Mucosa of descending colon (tissue), 3 donors: ENCODE results near the gene GPA33. TPM values are rescaled to one million over a fixed set of nuclear protein-coding genes. Genes with fewer than 3 reads are reported as not detected.

Experiments used
- ATAC-seq: fragments of 200-7000 bp; cut with Tn5 transposase; one replicate; pipeline ENCODE4 v1.9.1; 2020; ENCODE audit warnings: mild to moderate bottlenecking, moderate library complexity
- DNase-seq, 3 donors: peaks; one replicate each; pipeline ENCODE4 v3.0.0-alpha.2; 2020
- H3K36me3 ChIP-seq: fragments of 200-600 bp; one replicate; pipeline ENCODE4 v1.8.0; 2021; ENCODE audit warnings: low read depth, mild to moderate bottlenecking
- H3K4me1 ChIP-seq: fragments of 200-600 bp; one replicate; pipeline ENCODE4 v1.8.0; 2021; ENCODE audit warnings: low read depth, mild to moderate bottlenecking
- H3K4me3 ChIP-seq: fragments of 200-600 bp; one replicate; pipeline ENCODE4 v1.8.0; 2021; ENCODE audit warnings: mild to moderate bottlenecking
- H3K9me3 ChIP-seq: fragments of 200-600 bp; one replicate; pipeline ENCODE4 v1.8.0; 2021; ENCODE audit warnings: mild to moderate bottlenecking
- intact Hi-C, 2 donors: fragments of 100-400 bp; cut with DNase I in 1 of 2; cut with micrococcal nuclease in 1 of 2; formaldehyde crosslinking; loops; one replicate each; pipeline versions ENCODE4 v1.11.0 to v1.11.1; 2022; cut with DNase I, micrococcal nuclease
- total RNA-seq, 3 donors: library from RNA; stranded (reverse); fragmentation: NEBNext Ultra II Directional in 2 of 3; extraction: Animal tissue kit (Norgen Biotek cat#: 25700) in 2 of 3; gene quantifications; one replicate each; pipeline versions ENCODE4 v1.2.1 to v1.2.4, GENCODE V29; 2021 to 2023
- TF ChIP-seq, protein P1 (sequence below): fragments of 200-600 bp; IDR thresholded peaks from one replicate; pipeline ENCODE4 v1.8.0; 2022; ENCODE audit warnings: antibody characterized with exemption, mild to moderate bottlenecking
- donor health status: DM: no; HTN: no; CAD: no; lungs with moderate emphysema.
- donor health status: DM: no; HTN: no; CAD: no.
- donor health status: DM: no; HTN: yes; CAD: no.

GPA33 gene
- total RNA-seq, 3 donors from 2014 or later, result 221 to 764 (median 482) TPM

DNA sequence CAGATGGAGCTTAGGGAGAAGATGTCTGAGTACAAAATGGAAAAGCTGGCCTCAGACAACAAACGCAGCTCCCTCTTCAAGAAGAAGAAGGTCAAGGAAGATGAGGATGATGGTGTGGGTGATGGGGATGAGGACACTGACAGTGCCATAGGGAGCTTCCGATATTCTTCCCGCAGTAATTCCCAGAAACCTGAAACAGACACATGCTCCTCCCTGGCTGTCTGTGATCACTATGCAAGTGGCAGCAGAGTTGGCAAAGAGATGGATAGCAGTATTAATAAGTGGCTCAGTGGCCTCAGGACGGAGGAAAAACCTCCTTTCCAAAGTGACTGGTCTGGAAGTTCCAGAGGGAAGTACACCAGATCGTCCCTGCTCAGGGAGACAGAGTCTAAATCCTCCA lies 37.5 kb upstream of the GPA33 start:
- DNase-seq, result no peak
- H3K4me3 ChIP-seq, result no peak overlapping the region
- TF ChIP-seq, protein P1, sequence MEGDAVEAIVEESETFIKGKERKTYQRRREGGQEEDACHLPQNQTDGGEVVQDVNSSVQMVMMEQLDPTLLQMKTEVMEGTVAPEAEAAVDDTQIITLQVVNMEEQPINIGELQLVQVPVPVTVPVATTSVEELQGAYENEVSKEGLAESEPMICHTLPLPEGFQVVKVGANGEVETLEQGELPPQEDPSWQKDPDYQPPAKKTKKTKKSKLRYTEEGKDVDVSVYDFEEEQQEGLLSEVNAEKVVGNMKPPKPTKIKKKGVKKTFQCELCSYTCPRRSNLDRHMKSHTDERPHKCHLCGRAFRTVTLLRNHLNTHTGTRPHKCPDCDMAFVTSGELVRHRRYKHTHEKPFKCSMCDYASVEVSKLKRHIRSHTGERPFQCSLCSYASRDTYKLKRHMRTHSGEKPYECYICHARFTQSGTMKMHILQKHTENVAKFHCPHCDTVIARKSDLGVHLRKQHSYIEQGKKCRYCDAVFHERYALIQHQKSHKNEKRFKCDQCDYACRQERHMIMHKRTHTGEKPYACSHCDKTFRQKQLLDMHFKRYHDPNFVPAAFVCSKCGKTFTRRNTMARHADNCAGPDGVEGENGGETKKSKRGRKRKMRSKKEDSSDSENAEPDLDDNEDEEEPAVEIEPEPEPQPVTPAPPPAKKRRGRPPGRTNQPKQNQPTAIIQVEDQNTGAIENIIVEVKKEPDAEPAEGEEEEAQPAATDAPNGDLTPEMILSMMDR, result no peak
- H3K9me3 ChIP-seq, result no peaks in the 10 kb centered on the region
- no peaks in the 10 kb centered on the region for H3K4me1 ChIP-seq
- ATAC-seq, result no peak
- intact Hi-C loops, result no loop called here
- H3K36me3 ChIP-seq, result no peaks in the 10 kb centered on the region

DNA sequence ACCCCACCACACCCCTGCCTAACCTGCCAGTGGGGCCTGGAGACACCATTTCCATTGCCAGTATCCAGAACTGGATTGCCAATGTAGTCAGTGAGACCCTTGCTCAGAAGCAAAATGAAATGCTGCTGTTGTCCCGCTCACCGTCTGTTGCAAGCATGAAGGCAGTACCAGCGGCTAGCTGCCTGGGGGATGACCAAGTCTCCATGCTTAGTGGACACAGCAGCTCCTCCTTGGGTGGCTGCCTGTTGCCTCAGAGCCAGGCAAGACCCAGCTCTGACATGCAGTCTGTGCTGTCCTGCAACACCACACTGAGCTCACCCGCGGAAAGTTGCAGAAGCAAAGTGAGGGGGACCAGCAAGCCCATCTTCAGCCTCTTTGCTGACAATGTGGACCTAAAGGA lies 37.1 kb upstream of the GPA33 start:
- Histone ChIP-seq H3K4me3 (no peak overlapping the region), H3K4me1 (peaks cover 3% of the 10 kb centered on the region), H3K9me3 (no peaks in the 10 kb centered on the region), H3K36me3 (no peaks in the 10 kb centered on the region)
- intact Hi-C loops, result no loop called here
- no peak for ATAC-seq
- no peak for DNase-seq
- TF ChIP-seq, protein P1, result no peak

DNA sequence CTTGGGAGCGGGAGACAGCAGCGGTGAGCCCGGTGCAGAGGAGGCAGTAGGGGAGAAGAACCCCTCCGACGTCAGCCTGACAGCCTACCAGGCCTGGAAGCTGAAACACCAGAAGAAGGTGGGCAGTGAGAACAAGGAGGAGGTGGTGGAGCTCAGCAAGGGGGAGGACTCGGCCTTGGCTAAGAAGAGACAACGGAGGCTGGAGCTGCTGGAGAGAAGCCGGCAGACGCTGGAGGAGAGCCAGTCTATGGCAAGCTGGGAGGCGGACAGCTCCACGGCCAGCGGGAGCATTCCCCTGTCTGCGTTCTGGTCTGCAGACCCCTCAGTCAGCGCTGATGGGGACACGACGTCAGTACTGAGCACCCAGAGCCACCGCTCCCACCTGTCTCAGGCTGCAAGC lies 36.6 kb upstream of the GPA33 start:
- H3K9me3 ChIP-seq, result no peaks in the 10 kb centered on the region
- intact Hi-C loops, result no loop called here
- no peaks in the 10 kb centered on the region for H3K36me3 ChIP-seq
- H3K4me1 ChIP-seq, result peaks cover 7% of the 10 kb centered on the region
- no peak for ATAC-seq
- TF ChIP-seq, protein P1, result no peak
- no peak overlapping the region for H3K4me3 ChIP-seq
- no peak for DNase-seq

DNA sequence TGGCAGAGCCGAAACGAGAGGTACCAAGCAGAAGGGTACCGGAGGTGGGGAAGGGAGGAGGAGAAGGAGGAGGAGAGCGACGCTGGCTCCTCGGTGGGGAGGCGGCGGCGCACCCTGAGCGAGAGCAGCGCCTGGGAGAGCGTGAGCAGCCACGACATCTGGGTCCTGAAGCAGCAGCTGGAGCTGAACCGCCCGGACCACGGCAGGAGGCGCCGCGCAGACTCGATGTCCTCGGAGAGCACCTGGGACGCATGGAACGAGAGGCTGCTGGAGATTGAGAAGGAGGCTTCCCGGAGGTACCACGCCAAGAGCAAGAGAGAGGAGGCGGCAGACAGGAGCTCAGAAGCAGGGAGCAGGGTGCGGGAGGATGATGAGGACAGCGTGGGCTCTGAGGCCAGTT lies 36.1 kb upstream of the GPA33 start:
- ATAC-seq (no peak), DNase-seq (no peak)
- Histone ChIP-seq H3K4me3 (no peak overlapping the region), H3K36me3 (no peaks in the 10 kb centered on the region), H3K4me1 (peaks cover 12% of the 10 kb centered on the region), H3K9me3 (no peaks in the 10 kb centered on the region)
- intact Hi-C loops, result no loop called here
- TF ChIP-seq, protein P1, result no peak

DNA sequence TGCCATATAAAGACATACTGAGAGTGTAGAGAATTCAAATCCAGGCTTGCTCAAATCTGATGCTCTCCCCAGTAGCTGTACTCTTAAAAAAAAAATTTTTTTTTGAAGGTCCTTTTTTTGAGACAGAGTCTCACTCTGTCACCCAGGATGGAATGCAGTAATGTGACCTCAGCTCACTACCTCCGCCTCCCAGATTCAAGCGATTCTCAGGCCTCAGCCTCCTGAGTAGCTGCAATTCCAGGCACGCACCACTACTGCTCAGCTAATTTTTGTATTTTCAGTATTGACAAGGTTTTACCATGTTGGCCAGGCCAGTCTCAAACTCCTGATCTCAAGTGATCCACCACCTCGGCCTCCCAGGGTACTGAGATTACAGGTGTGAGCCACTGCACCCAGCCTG lies 32.4 kb upstream of the GPA33 start:
- ATAC-seq (no peak), DNase-seq (no peak)
- H3K36me3 ChIP-seq, result no peaks in the 10 kb centered on the region
- intact Hi-C loops, result loop anchor here in 1 of 2 donors (5.0 kb wide), 1 partner anchor 40 kb away; no protein-coding TSS in a partner anchor
- H3K9me3 ChIP-seq, result no peaks in the 10 kb centered on the region
- H3K4me3 ChIP-seq, result no peak overlapping the region
- TF ChIP-seq, protein P1, result no peak
- H3K4me1 ChIP-seq, result peaks cover 16% of the 10 kb centered on the region

DNA sequence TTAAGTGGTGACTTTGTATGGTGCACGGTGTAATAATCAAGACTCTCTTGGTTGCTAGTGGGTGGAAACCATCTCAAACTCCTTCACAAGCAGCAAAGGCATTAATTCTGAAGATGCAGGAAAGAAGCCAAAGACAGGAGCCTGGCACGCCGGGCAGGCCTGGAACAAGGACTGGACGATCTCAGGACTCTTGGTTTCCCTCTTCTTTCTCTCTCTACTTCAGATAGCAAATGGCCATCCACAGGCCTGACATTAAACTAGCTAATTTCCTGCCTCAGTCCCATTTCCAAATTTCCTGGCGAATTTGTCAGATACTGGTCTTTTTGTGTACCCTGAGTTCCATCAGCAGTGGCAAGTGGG lies 31.9 kb upstream of the GPA33 start:
- ATAC-seq (no peak), DNase-seq (no peak)
- H3K9me3 ChIP-seq, result no peaks in the 10 kb centered on the region
- no peak overlapping the region for H3K4me3 ChIP-seq
- TF ChIP-seq, protein P1, result no peak
- intact Hi-C loops, result loop anchor here in 1 of 2 donors (5.0 kb wide), 1 partner anchor 40 kb away; no protein-coding TSS in a partner anchor
- no peaks in the 10 kb centered on the region for H3K36me3 ChIP-seq
- peaks cover 16% of the 10 kb centered on the region for H3K4me1 ChIP-seq
